ENCODE results near the gene TRPV6.

TRPV6 gene

DNA sequence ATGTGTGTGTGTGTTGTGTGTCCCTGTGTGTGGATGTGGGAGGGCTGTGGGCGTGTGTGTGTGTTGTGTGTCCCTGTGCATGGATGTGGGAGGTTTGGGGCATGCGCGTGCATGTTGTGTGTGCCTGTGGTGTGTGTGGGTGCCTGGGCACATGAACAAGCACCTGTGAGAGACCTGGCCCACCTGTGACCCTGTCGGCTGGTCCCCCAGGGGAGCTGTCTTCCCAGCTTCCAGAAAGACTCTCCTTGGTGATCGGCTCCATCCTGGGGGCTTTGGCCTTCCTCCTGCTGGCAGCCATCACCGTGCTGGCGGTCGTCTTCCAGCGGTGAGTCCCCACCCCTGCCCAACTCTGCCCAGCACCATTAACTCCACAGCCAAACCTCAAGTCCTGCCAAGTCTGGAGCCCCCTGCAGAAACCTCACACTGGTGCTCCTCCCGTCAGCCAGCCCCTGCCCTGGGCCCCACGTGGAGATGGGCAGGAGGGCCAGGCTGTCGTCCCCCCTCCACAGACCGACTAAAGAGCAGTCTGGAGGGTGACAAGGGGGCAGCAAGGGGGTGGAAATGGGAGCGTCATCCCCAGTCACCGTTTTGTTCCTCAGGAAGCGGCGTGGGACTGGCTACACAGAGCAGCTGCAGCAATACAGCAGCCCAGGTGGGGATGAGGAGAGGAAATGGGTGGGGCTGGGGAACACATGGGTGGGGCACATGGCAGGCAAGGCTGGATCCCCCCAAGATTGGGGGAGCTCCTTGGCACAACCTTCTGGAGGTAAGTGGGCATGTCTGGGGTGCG lies 18.0 kb downstream of the TRPV6 start:
- no peak for DNase-seq

GRCh38 chr7:142867097-142867378 lies 18.5 kb downstream of the TRPV6 start:
- DNase-seq: no peak

DNA sequence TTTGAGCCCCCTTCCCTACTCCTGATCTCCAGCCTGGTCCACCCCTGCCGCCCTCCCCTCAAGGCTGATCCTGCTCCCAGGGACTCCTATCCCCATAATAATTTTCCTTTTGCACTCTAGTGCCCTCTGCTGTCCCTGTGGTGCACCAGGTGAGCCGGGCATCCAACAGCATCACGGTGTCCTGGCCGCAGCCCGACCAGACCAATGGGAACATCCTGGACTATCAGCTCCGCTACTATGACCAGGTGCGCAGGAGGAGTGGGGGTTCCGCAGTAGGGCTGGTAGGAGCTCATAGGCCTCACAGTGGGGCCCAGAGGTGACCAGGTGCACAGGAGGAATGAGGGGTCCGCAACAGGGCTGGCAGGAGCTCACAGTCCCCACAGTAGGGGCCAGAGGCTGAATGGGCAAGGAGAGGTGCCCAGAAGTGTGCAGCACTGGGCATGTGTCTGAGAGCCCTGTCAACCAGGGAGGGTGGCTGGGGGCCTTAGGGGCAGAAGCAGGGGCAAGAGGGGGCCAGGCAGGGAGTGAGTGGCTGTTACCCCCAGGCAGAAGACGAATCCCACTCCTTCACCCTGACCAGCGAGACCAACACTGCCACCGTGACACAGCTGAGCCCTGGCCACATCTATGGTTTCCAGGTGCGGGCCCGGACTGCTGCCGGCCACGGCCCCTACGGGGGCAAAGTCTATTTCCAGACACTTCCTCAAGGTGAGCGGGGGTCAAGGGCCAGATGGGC lies 19.0 kb downstream of the TRPV6 start:
- DNase-seq: no peak

DNA sequence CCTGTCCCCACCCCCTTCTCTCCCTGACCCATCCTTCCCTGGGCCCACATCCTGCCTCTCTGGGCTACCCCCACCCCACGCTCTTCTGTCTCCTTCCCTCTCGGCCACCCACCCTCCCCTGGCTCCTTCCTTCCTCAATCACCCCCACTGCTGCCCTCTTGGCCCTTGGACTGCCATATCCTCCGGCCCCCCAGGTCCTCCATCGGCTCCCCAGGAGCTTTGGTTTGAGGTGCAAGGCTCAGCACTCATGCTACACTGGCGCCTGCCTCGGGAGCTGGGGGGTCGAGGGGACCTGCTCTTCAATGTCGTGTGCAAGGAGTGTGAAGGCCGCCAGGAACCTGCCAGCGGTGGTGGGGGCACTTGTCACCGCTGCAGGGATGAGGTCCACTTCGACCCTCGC lies 19.8 kb downstream of the TRPV6 start:
- DNase-seq: no peak

GRCh38 chr7:142864980-142865747 lies 20.4 kb downstream of the TRPV6 start:
- no peak for DNase-seq

DNA sequence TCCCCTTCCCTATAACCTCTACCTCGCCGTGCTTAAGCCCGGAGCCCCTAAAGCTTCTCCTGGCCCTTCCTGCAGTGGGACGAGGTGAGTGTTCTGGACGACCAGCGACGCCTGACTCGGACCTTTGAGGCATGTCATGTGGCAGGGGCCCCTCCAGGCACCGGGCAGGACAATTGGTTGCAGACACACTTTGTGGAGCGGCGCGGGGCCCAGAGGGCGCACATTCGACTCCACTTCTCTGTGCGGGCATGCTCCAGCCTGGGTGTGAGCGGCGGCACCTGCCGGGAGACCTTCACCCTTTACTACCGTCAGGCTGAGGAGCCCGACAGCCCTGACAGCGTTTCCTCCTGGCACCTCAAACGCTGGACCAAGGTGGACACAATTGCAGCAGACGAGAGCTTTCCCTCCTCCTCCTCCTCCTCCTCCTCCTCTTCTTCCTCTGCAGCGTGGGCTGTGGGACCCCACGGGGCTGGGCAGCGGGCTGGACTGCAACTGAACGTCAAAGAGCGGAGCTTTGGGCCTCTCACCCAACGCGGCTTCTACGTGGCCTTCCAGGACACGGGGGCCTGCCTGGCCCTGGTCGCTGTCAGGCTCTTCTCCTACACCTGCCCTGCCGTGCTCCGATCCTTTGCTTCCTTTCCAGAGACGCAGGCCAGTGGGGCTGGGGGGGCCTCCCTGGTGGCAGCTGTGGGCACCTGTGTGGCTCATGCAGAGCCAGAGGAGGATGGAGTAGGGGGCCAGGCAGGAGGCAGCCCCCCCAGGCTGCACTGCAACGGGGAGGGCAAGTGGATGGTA lies 21.5 kb downstream of the TRPV6 start:
- no peak for DNase-seq

GRCh38 chr7:142862786-142863400 lies 22.7 kb downstream of the TRPV6 start:
- no peak for DNase-seq

DNA sequence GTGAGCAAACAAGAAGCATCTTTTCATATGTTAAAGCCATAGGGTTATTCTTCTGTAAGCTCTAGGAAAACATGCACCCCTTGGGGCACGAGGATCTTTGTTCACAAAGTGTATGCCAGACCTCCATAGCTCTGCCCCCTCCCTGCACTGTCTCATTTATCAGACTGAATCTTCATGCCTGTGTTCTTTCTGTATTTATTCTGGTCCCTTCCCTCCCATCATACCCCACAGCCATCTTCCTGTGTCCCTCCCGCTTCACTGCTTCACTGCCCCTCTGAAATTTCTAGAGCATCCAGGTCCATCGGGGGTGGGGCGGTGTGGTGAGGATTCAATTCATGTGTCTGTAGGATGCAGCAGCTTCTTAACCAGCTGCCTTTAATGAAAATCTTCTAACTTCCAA lies 23.2 kb downstream of the TRPV6 start:
- DNase-seq: no peak

GRCh38 chr7:142860968-142861367 lies 24.6 kb downstream of the TRPV6 start:
- no peak for DNase-seq

GRCh38 chr7:142859829-142860228 lies 25.7 kb downstream of the TRPV6 start:
- no peak for DNase-seq

- no peak for DNase-seq
Measured at GRCh38 chr7:142859411-142859810, 26.1 kb downstream of the TRPV6 start.

DNA sequence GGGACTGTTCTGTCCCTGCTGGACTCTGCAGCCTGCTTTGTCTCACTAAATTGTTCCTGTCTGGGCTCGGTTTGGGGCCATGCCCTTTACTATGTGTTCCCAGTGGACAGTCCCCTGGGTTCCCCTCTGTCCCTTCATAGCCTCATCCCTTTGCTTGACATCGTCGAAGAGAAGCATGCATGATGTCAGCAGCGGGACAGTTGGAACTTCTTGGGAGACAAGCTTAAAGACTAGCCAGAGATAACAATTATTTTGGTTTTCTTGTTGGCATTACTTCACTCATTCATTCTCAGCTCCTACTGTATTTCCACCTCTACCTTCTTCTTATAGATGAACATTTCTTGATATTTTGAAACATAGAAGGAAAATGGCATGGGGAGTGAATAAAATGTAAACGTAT lies 27.9 kb downstream of the TRPV6 start:
- DNase-seq: no peak

- no peak for DNase-seq
Measured at GRCh38 chr7:142856565-142857245, 28.8 kb downstream of the TRPV6 start.

DNA sequence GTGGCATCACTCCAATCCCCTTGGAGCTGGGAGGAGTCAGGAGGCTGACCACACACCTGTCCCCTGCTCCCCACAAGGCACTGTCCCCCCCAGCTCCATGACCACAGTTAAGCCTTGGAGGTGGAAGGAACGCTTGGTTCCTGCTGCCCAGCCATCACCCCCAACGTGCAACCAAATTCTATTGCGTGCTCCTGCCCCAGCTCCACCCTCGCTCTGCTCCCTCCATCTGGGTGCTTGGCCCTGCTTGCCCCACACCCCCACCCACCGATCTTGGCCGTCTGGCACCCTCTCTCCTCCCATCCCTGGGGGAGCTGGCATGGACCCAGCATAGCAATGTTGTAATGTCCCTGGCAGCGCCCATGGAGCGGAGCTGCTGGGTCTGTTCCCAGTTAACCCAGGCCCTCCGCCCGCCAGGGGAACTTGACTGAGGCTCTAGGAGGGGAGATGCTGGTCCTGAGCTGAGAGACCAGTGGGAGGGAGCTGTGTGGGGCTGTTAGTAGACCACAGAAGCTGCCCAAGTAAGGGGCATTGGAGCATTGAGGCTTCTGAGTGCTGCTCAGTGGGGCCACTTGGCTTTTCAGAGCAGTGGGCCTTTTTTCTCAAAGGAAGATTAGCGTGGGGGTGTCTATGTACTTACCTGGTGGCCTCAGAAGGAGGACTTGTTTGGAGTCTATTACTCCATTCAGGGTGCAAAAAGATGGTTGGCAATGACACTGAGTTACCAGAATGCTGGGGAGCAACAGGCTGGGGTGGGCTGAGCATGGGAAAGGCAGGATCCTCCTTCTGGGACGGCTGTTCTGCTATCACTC lies 29.6 kb downstream of the TRPV6 start:
- no peak for DNase-seq

- DNase-seq: no peak
Measured at GRCh38 chr7:142855114-142855743, 30.3 kb downstream of the TRPV6 start.

- DNase-seq: peak; percentile 45
Measured at GRCh38 chr7:142854372-142855113, 31.0 kb downstream of the TRPV6 start, which contains the start of gene EPHB6. Gene EPHB6, plus strand, starts transcription at chr7:142855076. Its CDS starts 8,152 bp downstream, at chr7:142863228.

- peak; percentile 63 for DNase-seq
Measured at GRCh38 chr7:142853739-142854371, 31.7 kb downstream of the TRPV6 start.

DNA sequence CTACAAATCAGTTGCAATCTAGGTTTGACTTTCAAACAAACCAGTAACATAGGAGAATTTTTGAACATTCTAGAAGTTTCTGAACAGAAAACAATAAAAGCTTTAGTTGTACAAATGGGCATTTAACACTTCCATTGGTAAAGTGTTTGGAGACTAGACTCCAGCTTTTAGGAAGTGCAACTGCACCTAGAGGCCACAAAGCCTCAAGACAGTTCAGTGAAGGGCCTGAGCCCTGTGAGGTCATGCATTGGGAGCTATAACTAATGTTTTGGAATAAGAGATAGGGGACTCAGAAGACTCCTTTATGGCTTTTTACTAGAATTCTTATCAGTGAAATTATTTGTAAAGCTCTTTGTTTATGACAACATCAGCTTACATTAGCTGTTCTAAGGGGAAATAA lies 33.6 kb downstream of the TRPV6 start:
- DNase-seq: no peak

GRCh38 chr7:142851269-142851668 lies 34.3 kb downstream of the TRPV6 start:
- no peak for DNase-seq

All from stimulated activated CD4-positive, alpha-beta T cell treated with anti-CD3 and anti-CD28 coated beads, Interleukin-1b, Interleukin-23, amount 100 ng/mL, for 48 hours (primary cell).